Stimulated activated CD8-positive, alpha-beta memory T cell treated with anti-CD3 and anti-CD28 coated beads, Interleukin-4, amount 100 ng/mL, for 1 hour (primary cell): Measurements from ENCODE around the gene CABP2.
"Not testable (repeated sequence)": the region's sequence is repeated elsewhere in the genome, so short reads cannot be mapped to it uniquely, and the experiment has no call there.

Source experiments
- DNase-seq, 2 donors: peaks; one replicate each; pipeline ENCODE4 v3.0.0-alpha.2; 2020; ENCODE audit warnings: low read depth in 2 of 2, low spot score in 1 of 2

CABP2 gene

DNA sequence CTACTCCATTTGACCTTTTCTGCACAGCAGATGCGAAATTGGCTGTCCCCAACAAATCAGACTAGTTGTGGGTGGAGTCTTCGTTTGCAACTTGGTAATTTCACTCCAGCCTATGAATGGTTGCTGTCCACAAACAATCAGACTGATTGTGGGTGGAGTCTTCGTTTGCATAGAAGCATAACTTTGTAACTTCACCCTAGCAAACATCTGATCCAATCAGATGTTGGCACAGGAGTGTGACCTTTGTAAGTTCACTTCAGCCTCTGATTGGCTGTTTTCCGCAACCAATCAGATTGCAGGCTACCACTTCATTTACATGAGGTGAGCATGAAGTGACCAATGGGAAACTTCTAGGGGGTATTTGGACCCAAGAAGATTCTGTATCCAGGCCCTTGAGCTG, 16.3 kb upstream of the CABP2 start:
- DNase-seq = no peak

DNA sequence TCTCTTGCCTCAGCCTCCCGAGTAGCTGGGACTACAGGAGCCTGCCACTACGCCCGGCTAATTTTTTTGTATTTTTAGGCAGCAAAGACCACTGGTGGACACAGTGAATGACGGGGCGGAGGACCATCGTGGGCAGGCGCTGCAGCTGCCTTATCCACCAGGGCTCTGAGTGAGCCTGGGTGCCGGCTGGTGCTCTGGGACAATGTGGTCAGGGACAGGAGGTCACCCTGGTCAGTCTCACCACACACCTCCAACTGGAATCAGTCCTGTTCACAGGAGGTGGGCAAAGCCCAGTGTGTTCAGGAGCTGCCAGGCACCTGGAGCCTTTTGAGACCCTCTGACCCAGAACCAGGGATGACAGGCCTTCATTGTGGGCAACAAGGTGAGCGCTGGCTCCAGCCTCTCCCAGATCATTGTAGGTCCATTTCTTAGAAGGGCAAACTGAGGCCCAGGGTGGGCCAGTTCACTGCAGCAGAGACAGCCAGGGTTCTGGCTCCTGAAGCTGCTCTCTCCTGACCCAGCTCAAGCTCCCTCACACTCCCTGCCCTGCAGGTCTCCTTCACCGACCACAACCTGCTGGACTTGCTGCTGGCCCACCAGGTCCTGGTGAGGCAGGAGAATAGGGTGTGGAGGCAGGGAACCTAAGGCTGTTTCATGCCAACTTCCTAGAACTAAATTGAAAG, 15.7 kb upstream of the CABP2 start:
- DNase-seq = no peak

DNA sequence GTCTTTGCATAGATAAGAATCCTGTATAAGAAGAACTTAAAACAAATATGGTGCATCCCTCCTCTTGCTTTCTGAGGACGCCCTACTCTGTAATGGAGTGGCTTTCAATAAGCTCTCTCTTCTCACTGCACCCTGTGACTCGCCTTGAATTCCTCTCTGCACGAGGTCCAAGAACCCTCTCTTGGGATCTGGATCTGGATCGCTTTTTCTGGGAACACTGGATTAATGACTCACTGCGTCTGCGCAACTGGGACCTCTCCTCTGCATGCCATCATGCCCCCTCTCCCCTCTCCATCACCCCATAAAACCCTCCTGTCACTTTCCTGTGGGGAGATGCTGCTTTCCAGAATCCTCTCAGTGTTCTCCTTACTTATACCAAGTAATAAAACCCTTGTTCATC, 15.1 kb upstream of the CABP2 start:
- no peak for DNase-seq

DNA sequence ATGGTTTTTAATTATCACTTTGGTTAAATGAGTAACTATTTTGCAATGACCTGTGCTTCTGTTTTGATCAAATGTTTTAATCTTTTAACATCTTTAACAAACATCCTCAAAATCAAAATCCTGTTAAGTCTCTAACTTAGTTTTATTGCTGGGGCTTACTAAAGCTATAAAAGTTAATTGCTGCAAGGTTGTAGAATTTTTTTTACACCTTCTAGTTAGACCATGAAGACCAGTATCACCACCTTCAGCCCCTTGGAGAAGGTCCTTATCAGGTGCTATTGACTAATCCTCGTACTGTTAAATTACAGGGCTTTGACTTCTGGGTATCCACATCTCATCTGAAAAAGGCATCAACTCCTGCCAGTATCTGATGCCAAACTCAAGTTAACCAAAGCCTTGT, 12.3 kb upstream of the CABP2 start:
- no peak for DNase-seq

DNA sequence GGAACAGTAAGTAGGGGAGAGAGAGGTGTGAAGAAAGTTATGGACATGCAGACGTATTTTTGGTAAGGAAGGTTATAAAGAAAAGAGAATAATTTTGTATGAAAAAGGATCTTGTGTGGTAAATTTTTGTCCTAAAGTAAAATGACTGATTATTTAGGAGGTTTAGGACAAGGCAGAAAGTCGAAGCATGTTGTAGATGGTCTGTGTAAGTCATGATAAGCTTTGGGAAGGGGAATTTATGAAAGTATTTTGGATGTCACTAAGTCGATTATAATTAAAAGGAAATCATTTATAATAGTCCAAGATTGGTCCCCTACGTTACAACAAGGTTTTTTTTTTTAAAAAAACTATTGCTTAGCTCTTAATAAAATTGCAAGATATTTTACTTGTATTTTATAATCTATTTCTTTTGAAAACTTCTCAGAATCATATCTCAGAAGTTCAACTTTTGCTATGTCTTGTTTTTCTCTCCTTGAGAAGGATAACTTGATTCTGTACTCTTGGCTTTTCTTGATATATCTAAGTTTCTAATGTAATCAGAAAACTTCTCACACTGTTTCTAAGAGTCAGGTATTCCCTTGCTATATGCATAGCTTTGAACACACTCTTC, 10.9 kb upstream of the CABP2 start:
- DNase-seq = no peak

DNA sequence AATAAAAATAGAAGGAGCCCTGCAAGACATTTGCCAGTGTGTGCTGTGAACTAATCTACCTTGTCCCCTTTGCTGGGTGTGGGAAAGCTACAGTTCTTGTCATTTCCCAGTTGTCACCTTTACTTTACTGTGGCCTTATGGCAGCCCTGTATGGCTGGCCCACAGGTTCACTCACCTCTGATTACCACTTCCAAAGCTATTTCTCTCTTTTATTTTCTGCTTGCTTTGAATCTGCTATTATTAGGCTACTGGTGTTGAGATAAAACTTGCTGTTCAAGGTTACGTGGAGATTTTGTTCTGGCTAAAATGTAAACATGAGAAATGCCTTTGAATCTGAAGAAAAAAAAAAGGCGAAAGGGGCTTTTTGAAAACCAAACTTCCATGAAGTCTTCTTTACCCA, 9.6 kb upstream of the CABP2 start:
- DNase-seq = no peak

DNA sequence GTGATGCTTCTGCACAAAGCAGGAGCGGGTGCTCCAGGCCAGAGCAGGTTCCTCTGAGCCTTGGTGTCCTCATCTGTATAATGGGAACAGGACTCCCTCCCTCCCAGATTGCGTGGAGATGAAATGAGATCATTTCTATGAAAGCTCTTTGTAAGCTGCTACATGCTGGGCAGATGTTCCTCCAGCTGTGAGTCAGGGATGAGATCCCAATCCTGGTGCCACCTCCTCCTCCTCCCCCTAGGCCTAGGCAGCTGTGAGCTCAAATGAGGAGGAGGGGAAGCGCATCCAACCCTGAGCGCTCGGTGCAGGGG, 7.0 kb upstream of the CABP2 start:
- no peak for DNase-seq

DNA sequence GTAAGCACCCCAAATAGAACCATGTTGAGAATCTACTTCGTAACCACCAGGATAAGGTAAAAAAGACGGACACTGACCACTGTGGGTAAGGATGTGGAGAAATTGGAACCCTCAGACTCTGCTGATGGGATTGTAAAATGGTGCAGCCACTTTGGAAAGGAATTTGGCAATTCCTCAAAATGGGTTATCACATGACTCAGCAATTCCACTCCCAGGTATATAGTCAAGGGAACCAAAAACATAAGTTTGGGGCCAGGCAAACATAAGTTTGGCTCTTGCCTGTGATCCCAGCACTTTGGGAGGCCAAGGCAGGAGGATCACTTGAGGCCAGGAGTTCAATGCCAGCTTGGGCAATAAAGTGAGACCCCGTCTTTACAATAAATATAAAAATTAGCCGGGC, 5.1 kb upstream of the CABP2 start:
- DNase-seq = no peak

DNA sequence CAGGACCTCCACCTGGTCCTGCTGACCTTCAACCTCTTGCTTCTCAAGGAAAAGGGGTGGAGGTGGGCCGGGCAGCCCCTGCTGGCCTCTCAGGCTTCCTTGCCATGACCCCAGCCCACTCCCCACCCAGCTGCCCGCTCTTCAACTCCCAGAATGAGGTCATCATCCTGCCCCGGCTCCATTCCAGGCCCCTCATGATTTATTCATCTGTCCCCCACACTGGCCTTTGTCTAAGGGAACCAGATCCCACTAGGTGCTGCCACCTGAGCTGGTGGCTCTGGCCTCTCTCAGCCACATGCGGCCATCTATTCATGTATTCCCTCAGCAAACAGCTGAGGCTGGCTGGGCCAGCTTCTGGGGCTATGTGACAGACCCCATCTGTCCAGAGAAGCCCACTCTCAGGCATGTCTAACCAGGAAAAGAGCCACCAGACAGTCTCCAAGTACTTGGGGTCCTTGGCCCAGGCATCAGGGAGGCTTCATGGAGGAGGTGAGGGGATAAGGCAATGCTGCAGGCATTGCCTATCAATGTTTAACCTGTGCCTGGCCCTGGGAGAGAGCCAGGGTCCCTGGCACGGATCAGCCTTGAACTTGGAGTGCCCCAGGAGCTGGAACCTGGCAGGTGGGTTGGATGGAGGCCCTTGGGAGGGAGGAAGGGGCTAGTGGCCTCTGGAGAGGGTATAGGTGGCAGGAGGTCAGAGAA, 2.2 kb upstream of the CABP2 start:
- DNase-seq = no peak

DNA sequence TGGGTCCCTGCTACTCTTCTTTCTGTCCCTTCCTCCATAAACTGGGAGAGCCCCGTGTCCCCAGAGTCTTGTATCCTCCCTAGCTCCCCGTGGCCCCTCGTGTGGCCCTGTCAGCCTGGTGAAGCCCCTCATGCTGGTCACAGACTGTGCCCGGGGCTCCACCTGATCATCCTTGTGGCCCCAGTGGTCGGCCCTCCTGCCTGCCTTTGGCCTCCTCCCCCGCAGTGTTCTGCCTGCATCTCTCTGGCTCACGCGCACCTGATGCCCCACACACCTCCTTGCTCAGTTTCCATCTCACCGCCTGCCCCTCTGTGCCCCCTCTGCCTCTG, 1.2 kb upstream of the CABP2 start:
- DNase-seq = no peak

DNA sequence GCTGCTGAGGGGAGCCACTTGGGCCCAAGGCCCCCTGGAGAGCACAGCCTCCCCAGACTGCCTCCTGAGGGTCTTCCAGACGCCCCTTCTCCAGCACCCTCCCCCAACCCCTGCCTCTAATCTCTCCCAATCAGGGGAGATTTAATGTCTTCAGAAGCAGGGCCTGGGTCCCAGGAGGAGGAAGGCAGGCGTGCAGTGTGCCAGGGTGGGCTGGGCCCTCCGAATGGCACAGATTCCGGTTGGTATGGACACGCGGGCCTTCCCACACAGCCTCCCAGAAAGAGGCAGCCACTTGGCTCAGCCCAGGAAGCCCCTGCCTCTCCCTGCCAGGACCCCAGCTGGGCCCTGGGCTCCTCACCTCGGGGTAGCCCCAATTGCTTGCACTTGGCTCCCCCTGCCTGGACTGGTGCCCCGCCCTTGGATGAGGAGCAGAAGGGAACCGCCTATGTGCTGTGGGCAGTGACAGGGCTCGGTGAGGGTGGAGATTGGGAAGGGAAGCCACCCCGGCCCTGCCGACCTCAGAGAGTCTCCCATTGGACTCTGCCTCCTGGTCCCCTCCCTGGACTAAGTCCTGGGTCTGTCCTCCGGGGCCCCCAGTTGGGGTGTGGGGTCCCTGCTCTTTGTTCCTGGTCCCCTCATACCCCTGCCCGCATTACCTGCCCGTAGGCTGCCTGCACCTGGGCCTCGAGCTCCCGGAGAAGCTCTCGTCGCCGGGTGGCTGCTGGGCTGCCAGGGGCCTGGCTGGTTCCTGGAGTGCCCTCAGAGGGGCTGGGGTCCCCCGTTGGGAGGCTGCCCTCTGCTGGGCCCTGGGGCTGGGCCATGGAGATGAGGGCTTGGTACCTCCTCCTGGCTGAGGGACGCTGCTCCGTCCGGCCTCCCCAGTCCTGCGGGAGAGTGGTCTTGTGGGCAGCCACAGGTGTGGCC, 572 bp upstream of the CABP2 start:
- no peak for DNase-seq

DNA sequence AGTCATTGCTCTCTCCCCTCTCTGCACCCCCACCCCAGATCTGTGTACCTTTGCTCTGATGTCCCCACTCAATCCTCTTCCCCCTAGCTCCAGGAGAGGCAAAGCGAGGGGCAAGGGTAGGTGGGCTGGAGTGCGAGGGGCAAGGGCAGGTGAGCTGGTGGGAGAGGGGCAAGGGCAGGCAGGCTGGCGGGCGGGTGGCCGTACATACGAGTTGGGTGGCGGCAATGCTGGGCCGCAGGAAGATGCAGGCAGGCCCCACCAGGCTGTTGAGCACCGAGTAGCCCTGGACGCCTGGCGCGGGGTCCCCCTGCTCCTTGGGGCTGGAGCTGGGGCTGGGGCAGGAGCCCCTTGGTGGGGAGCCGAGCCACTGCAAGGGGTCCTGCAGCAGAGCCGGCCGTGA, 908 bp downstream of the CABP2 start:
- DNase-seq = no peak

DNA sequence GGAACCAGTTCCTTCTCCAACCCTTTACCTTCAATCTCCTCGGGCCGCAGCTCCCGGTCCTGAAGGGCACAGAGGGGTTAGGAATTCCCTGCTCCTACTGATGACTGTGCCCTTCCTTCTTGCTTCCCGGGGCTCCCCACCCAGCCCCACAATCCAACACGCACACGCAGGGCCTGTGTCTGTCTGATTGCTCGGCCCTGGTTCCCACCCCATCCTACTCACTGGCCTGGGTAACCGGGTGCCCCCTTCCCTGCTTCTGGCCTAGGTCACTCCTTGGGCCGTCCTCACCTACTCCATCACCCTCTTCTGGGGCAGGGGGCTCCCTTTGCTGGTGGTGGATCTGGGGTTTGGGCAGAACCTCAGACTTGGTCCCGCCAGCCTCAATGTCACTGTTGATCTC, 1.3 kb downstream of the CABP2 start:
- DNase-seq = no peak

DNA sequence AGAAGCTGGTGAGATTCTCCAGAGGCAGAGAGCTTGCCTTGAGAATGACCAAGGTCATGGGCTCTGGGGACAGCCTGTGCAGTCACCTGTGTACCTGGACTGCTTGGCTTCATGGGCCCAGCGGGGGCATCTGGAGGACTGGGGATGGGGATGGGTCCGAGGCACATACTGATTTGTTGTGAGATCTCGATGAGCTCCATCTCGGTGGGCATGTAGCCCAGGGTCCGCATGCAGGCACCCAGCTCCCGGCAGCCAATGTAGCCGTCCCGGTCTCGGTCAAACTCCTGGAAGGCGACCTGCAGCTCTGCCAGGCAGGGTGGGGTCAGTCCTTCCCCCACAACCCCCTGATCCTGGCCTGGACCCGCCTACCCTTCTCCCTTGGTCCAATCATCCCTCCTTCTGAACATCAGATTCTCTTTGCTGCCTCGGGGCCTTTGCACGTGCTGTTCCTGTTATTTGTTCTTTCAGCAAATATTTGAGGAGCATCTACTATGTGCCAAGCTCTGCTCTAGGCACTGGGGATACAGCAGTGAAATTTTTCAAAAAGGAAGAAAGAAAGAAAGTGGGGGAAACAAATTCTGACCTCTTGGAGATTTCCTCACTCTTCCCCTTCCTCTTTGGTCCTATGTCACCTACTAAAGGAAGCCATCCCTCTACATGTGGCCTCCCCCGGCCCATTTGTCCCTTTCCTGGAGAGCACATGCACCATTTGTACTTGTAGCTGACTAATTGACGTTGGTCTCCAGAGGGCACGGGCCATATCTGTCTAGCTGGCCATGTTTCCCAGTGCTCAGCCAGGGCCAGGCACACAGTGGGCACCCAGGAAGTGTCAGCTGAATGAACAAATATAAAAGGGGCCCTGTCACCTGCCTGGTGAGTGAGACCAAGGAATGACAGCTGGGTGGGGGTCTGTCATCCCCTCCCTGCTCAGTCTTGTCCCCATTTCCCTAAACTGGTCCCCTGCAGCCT, 2.1 kb downstream of the CABP2 start:
- no peak for DNase-seq

DNA sequence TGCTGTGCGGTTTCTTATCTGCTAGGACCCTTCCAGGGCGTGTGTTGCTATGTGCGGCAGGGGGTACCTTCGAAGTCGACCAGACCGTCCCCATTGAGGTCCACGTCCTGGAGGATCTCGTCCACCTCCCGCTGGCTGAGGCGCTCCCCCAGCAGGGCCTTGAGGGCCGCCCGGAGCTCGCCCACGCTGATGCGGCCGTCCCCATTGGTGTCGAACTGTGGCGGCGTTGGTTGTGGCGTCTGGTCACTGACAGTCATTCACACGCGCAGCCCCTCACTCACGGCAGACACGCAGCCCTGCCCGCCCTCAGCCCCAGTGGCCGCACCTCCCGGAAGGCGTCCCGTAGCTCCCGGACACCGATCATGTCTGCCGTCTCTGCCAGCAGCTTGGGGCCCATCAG, 3.5 kb downstream of the CABP2 start:
- no peak for DNase-seq

DNA sequence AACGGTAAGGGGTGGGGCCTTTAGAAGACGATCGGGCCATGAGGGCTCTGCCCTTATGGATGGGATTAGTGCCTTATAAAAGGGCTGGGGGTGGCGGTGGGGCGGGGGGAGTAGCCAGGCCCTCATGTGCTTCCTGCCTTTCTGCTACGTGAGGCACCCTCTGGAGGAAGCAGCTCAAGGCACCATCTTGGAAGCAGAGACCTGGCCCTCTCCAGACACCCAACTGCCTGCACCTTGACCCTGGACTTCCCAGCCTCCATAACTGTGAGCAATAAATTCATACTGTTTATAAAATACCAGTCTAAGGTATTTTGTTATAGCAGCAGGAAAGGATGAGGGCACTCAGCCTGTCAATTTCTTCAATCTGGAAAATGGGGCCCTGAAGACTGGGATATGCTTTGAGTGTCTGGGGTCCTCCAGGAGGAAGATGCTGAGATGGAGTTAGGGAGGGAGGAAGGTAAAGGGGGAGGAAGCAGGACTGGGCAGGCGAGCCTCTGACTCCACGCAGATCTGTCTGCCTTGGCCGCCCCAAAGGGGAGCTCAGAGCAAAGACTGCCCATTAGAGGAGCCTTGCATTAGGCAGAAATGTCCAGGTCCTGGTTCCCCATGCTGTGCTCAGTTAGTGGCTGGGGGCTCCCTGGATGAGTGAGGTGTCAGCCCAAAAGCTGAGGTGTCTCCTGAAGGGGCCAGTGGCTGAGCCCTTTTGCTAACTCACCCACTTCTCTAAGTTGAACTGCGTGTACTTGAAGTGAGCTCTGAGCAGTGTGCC, 5.3 kb downstream of the CABP2 start:
- no peak for DNase-seq

DNA sequence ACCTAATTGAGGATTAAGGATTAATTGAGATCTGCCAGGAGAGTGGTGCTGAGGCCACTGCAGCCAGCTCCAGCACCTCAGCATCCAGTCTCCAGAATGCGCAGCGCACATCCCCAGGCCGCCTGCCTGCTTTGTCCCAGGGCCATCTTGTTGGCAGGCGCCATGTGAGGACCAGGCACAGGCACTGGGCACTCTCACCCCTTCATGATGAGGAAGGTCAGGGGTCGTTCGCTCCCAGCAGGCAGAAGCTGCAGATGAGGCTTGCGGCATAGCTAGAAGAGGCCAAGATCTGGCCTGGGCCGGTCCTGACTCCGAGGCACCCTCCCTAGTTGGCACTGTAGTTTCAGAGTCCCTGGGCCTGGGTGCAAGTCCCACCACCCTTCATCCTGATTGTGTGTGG, 6.4 kb downstream of the CABP2 start:
- no peak for DNase-seq

DNA sequence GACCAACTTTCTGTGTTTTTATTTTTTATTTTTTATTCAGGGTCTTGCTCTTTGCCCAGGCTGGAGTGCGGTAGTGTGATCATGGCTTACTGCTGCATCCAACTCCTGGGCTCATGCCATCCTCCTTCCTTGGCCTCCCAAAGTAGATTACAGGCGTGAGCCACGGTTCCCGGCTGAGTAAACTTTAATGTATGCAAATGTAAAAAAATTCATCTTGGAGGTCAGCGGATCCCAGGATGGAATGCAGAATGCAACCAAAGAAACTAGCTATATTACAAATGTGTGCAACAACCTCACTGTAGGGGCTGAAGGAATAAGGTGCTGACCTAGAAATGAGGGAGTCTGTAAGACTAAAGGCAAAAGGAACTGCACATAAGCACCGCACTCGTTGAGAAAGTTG, 9.1 kb downstream of the CABP2 start:
- DNase-seq = no peak

DNA sequence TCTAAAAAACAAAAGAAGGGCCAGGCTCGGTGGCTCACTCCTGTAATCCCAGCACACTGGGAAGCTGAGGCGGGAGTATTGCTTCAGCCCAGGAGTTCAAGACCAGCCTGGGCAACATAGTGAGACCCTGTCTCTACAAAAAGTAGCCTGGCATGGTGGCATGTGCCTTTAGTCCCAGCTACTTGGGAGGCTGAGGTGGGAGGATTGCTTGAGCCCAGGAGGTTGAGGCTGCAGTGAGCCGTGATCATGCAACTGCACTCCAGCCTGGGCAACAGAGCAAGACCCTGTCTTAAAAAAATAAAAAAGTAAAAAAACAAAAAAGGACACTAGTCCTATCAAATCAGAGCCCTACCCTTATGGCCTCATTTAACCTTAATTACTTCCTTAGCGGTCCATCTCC, 11.7 kb downstream of the CABP2 start:
- not testable (repeated sequence) for DNase-seq

DNA sequence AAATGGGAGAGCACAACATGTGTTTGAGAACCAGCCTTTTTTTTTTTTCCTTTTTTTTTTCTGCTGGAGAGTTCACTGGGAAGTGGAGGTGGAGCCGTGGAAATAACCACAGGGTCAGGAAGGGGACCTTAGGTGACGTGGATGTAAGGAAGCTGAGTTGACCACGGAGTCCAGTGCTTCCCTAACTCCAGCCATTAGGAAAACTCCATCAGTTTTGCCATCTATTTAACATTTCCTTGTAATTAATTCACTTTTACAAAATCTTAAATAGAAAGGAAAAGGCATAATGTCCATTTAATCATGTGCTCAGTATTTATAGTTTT, 13.3 kb downstream of the CABP2 start:
- DNase-seq = no peak
